GM12801 (cell line): ENCODE data around the gene PID1.

Experiments
- CTCF ChIP-seq: IDR thresholded peaks from one replicate; pipeline ENCODE4 v1.5.1; 2011; ENCODE audit warnings: control low read depth; ENCODE audit not compliant: insufficient read length; ENCODE audit errors: extremely low read depth

Gene PID1

GRCh38 chr2:229025653-229026052 is 245.4 kb downstream of the PID1 start:
- TF ChIP-seq CTCF = no peak

- TF ChIP-seq CTCF = no peak
These were observed 248.4 kb downstream of the PID1 start for GRCh38 chr2:229022652-229023051.

- TF ChIP-seq CTCF = no peak
These were observed 249.0 kb downstream of the PID1 start for GRCh38 chr2:229022071-229022470.

GRCh38 chr2:229009816-229010215 is 261.3 kb downstream of the PID1 start:
- no peak for TF ChIP-seq CTCF

- no peak for TF ChIP-seq CTCF
These were observed 267.8 kb downstream of the PID1 start for GRCh38 chr2:229003256-229003655.

GRCh38 chr2:229001196-229001595 is 269.9 kb downstream of the PID1 start:
- TF ChIP-seq CTCF = no peak

- no peak for TF ChIP-seq CTCF
These were observed 271.8 kb downstream of the PID1 start for GRCh38 chr2:228999326-228999725.

- no peak for TF ChIP-seq CTCF
These were observed 282.3 kb downstream of the PID1 start for GRCh38 chr2:228988786-228989185.
